Measurements from ENCODE around the gene LHX3. TPM values are rescaled to one million over a fixed set of nuclear protein-coding genes. Genes with fewer than 3 reads are reported as not detected.

Gene LHX3
- total and polyA plus RNA-seq, 2 donors (not counting 1 experiment from before 2014, with no cell fraction given): not detected

GRCh38 chr9:136244969-136245218 lies 40.0 kb upstream of the LHX3 start:
- Histone ChIP-seq H3K79me2 (ENCODE audit: control insufficient read depth, insufficient read depth, low read length) (peaks cover 23% of the 10 kb centered on the region), H2AFZ (ENCODE audit: low read length) (no peak overlapping the region), H4K20me1 (ENCODE audit: control insufficient read depth, extremely low read depth, insufficient read depth, low read length) (no peaks in the 10 kb centered on the region), H3K27ac (ENCODE audit: insufficient read depth, low read length) (peak overlapping the region; percentile 47), H3K4me2 (ENCODE audit: extremely low read depth, insufficient read depth, low read length) (peak overlapping the region; percentile 99), H3K36me3 (ENCODE audit: control insufficient read depth, insufficient read depth, low read length) (peaks cover 2% of the 10 kb centered on the region), H3K4me3 (replicated peaks in 1 of 4; ENCODE audit: control extremely low read depth in 1 of 4, insufficient read depth in 1 of 4, low read depth in 3 of 4, low read length in 4 of 4) (peak overlapping the region; percentile 80 to 87 (median 84)), H3K27me3 (ENCODE audit: control insufficient read depth, insufficient read depth, low read length) (peaks cover 13% of the 10 kb centered on the region), H3K9me3 (ENCODE audit: control insufficient read depth, insufficient read depth, low read depth, low read length) (no peaks in the 10 kb centered on the region), H3K9ac (ENCODE audit: insufficient read depth, low read length) (peak overlapping the region; percentile 50), H3K4me1 (ENCODE audit: control insufficient read depth, extremely low read depth, insufficient read depth, low read length) (peaks cover 4% of the 10 kb centered on the region)
- DNase-seq (ENCODE audit: low read depth in 2 of 2): no peak
- TF ChIP-seq EZH2 (IDR thresholded peaks at IDR 0.05; ENCODE audit: low read length, missing control alignments) (no peak), CTCF (conservative IDR thresholded peaks at IDR 0.05 in 1 of 2, IDR thresholded peaks at IDR 0.05 in 1 of 2; ENCODE audit: low read depth in 1 of 2, low read length in 2 of 2) (no peak)

GRCh38 chr9:136244122-136244968 lies 39.4 kb upstream of the LHX3 start:
- peak overlapping the region; percentile 99 for H3K4me2 ChIP-seq (ENCODE audit: extremely low read depth, insufficient read depth, low read length)
- peaks cover 13% of the 10 kb centered on the region for H3K27me3 ChIP-seq (ENCODE audit: control insufficient read depth, insufficient read depth, low read length)
- peaks cover 23% of the 10 kb centered on the region for H3K79me2 ChIP-seq (ENCODE audit: control insufficient read depth, insufficient read depth, low read length)
- DNase-seq (ENCODE audit: low read depth in 2 of 2): peak in 1 of 2 donors; percentile 27
- TF ChIP-seq EZH2 (IDR thresholded peaks at IDR 0.05; ENCODE audit: low read length, missing control alignments) (no peak), CTCF (conservative IDR thresholded peaks at IDR 0.05 in 1 of 2, IDR thresholded peaks at IDR 0.05 in 1 of 2; ENCODE audit: low read depth in 1 of 2, low read length in 2 of 2) (no peak)
- H3K36me3 ChIP-seq (ENCODE audit: control insufficient read depth, insufficient read depth, low read length): peaks cover 2% of the 10 kb centered on the region
- H3K4me3 ChIP-seq (replicated peaks in 1 of 4; ENCODE audit: control extremely low read depth in 1 of 4, insufficient read depth in 1 of 4, low read depth in 3 of 4, low read length in 4 of 4): peak overlapping the region; percentile 80 to 87 (median 84)
- H3K9ac ChIP-seq (ENCODE audit: insufficient read depth, low read length): peak overlapping the region; percentile 50
- H3K4me1 ChIP-seq (ENCODE audit: control insufficient read depth, extremely low read depth, insufficient read depth, low read length): peaks cover 4% of the 10 kb centered on the region
- H3K9me3 ChIP-seq (ENCODE audit: control insufficient read depth, insufficient read depth, low read depth, low read length): no peaks in the 10 kb centered on the region
- no peak overlapping the region for H2AFZ ChIP-seq (ENCODE audit: low read length)
- no peaks in the 10 kb centered on the region for H4K20me1 ChIP-seq (ENCODE audit: control insufficient read depth, extremely low read depth, insufficient read depth, low read length)
- H3K27ac ChIP-seq (ENCODE audit: insufficient read depth, low read length): no peak overlapping the region

GRCh38 chr9:136243631-136244030 lies 38.7 kb upstream of the LHX3 start:
- TF ChIP-seq EZH2 (IDR thresholded peaks at IDR 0.05; ENCODE audit: low read length, missing control alignments) (no peak), CTCF (conservative IDR thresholded peaks at IDR 0.05 in 1 of 2, IDR thresholded peaks at IDR 0.05 in 1 of 2; ENCODE audit: low read depth in 1 of 2, low read length in 2 of 2) (no peak)
- H3K4me3 ChIP-seq (replicated peaks in 1 of 4; ENCODE audit: control extremely low read depth in 1 of 4, insufficient read depth in 1 of 4, low read depth in 3 of 4, low read length in 4 of 4): no peak overlapping the region
- H3K27ac ChIP-seq (ENCODE audit: insufficient read depth, low read length): no peak overlapping the region
- no peaks in the 10 kb centered on the region for H4K20me1 ChIP-seq (ENCODE audit: control insufficient read depth, extremely low read depth, insufficient read depth, low read length)
- peaks cover 4% of the 10 kb centered on the region for H3K4me1 ChIP-seq (ENCODE audit: control insufficient read depth, extremely low read depth, insufficient read depth, low read length)
- H3K9me3 ChIP-seq (ENCODE audit: control insufficient read depth, insufficient read depth, low read depth, low read length): no peaks in the 10 kb centered on the region
- no peak overlapping the region for H3K9ac ChIP-seq (ENCODE audit: insufficient read depth, low read length)
- H3K79me2 ChIP-seq (ENCODE audit: control insufficient read depth, insufficient read depth, low read length): peaks cover 23% of the 10 kb centered on the region
- H3K4me2 ChIP-seq (ENCODE audit: extremely low read depth, insufficient read depth, low read length): no peak overlapping the region
- DNase-seq (ENCODE audit: low read depth in 2 of 2): no peak
- peaks cover 13% of the 10 kb centered on the region for H3K27me3 ChIP-seq (ENCODE audit: control insufficient read depth, insufficient read depth, low read length)
- peaks cover 2% of the 10 kb centered on the region for H3K36me3 ChIP-seq (ENCODE audit: control insufficient read depth, insufficient read depth, low read length)
- H2AFZ ChIP-seq (ENCODE audit: low read length): no peak overlapping the region
